Measurements from ENCODE around the gene INSYN1. TPM values are rescaled to one million over a fixed set of nuclear protein-coding genes. Genes with fewer than 3 reads are reported as not detected.

Gene INSYN1
- total RNA-seq, 2 donors from 2014 or later, result 1.3 to 3.6 TPM

- no peak overlapping the region for H3K27ac ChIP-seq
- TF ChIP-seq, protein P1, sequence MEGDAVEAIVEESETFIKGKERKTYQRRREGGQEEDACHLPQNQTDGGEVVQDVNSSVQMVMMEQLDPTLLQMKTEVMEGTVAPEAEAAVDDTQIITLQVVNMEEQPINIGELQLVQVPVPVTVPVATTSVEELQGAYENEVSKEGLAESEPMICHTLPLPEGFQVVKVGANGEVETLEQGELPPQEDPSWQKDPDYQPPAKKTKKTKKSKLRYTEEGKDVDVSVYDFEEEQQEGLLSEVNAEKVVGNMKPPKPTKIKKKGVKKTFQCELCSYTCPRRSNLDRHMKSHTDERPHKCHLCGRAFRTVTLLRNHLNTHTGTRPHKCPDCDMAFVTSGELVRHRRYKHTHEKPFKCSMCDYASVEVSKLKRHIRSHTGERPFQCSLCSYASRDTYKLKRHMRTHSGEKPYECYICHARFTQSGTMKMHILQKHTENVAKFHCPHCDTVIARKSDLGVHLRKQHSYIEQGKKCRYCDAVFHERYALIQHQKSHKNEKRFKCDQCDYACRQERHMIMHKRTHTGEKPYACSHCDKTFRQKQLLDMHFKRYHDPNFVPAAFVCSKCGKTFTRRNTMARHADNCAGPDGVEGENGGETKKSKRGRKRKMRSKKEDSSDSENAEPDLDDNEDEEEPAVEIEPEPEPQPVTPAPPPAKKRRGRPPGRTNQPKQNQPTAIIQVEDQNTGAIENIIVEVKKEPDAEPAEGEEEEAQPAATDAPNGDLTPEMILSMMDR (IDR thresholded peaks at IDR 0.05), result no peak
- no peak for TF ChIP-seq POLR2A (IDR thresholded peaks at IDR 0.05)
- intact Hi-C loops (cut with DNase I), result no loop called here
- H3K4me1 ChIP-seq, result peaks cover 12% of the 10 kb centered on the region
- no peaks in the 10 kb centered on the region for H3K27me3 ChIP-seq
- ATAC-seq (no peak), DNase-seq (no peak)
- H3K36me3 ChIP-seq (replicated peaks in 1 of 2; ENCODE audit: insufficient read depth in 1 of 2, low read depth in 2 of 2), result no peaks in the 10 kb centered on the region
- 71 to 81% methylated on average over 15 to 16 of the region's 16 CpGs for WGBS, 2 donors
- H3K9me3 ChIP-seq, result no peaks in the 10 kb centered on the region
- no peak overlapping the region for H3K4me3 ChIP-seq
Measured at GRCh38 chr15:73695773-73696640, 57.1 kb downstream of the INSYN1 start.

GRCh38 chr15:73694419-73694818 is 58.7 kb downstream of the INSYN1 start:
- DNase-seq (no peak), ATAC-seq (no peak)
- intact Hi-C loops (cut with DNase I), result no loop called here
- Histone ChIP-seq H3K4me3 (no peak overlapping the region), H3K27me3 (no peaks in the 10 kb centered on the region), H3K4me1 (peaks cover 12% of the 10 kb centered on the region), H3K27ac (no peak overlapping the region), H3K36me3 (replicated peaks in 1 of 2; ENCODE audit: insufficient read depth in 1 of 2, low read depth in 2 of 2) (no peaks in the 10 kb centered on the region), H3K9me3 (no peaks in the 10 kb centered on the region)
- 68 to 77% methylated on average over 5 of the region's 5 CpGs for WGBS, 2 donors
- TF ChIP-seq, protein P1 (IDR thresholded peaks at IDR 0.05), result no peak
- no peak for TF ChIP-seq POLR2A (IDR thresholded peaks at IDR 0.05)

DNA sequence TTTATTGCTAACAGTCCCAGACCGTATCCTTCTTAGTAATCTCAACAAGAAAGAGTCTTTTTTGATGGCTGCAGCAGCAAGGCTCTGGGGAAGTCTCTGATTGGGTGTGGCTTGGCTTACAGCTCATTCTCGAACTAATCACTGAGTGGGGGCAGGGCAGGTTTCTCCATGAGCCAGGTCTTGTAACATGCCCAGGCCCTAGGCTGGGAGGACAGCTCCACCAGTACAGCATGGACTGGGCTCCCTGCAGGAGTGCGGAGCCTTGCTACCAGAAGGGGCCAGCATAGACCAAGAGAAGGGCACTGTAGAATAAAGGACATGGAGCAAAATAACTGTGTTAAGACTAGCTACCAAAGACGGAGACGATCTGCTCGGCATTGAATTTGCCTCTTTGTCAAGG is 61.8 kb downstream of the INSYN1 start:
- Histone ChIP-seq H3K9me3 (no peaks in the 10 kb centered on the region), H3K4me1 (peaks cover 22% of the 10 kb centered on the region), H3K27me3 (no peaks in the 10 kb centered on the region), H3K27ac (no peak overlapping the region), H3K4me3 (no peak overlapping the region), H3K36me3 (replicated peaks in 1 of 2; ENCODE audit: insufficient read depth in 1 of 2, low read depth in 2 of 2) (no peaks in the 10 kb centered on the region)
- TF ChIP-seq, protein P1 (IDR thresholded peaks at IDR 0.05), result no peak
- no peak for TF ChIP-seq POLR2A (IDR thresholded peaks at IDR 0.05)
- DNase-seq (peak in 3 of 4 donors; percentile 48 to 52 (median 52)), ATAC-seq (no peak)
- 71 to 75% methylated on average over 6 of the region's 6 CpGs for WGBS, 2 donors
- intact Hi-C loops (cut with DNase I), result no loop called here

- Histone ChIP-seq H3K9me3 (no peaks in the 10 kb centered on the region), H3K4me1 (peaks cover 44% of the 10 kb centered on the region), H3K27me3 (no peaks in the 10 kb centered on the region), H3K36me3 (replicated peaks in 1 of 2; ENCODE audit: insufficient read depth in 1 of 2, low read depth in 2 of 2) (no peaks in the 10 kb centered on the region), H3K4me3 (no peak overlapping the region), H3K27ac (no peak overlapping the region)
- DNase-seq (no peak), ATAC-seq (no peak)
- 87 to 93% methylated on average over 6 of the region's 6 CpGs for WGBS, 2 donors
- intact Hi-C loops (cut with DNase I), result no loop called here
- TF ChIP-seq, protein P1 (IDR thresholded peaks at IDR 0.05), result no peak
- TF ChIP-seq POLR2A (IDR thresholded peaks at IDR 0.05), result no peak
Measured at GRCh38 chr15:73688455-73688854, 64.7 kb downstream of the INSYN1 start.

- intact Hi-C loops (cut with DNase I), result no loop called here
- 91 to 94% methylated on average over 2 of the region's 2 CpGs for WGBS, 2 donors
- Histone ChIP-seq H3K9me3 (no peaks in the 10 kb centered on the region), H3K27me3 (no peaks in the 10 kb centered on the region), H3K4me3 (no peak overlapping the region), H3K36me3 (replicated peaks in 1 of 2; ENCODE audit: insufficient read depth in 1 of 2, low read depth in 2 of 2) (no peaks in the 10 kb centered on the region), H3K4me1 (peaks cover 46% of the 10 kb centered on the region), H3K27ac (no peak overlapping the region)
- DNase-seq (no peak), ATAC-seq (no peak)
- no peak for TF ChIP-seq POLR2A (IDR thresholded peaks at IDR 0.05)
- TF ChIP-seq, protein P1 (IDR thresholded peaks at IDR 0.05), result no peak
Measured at GRCh38 chr15:73687351-73687750, 65.8 kb downstream of the INSYN1 start.
